COLO829 (cell line): ENCODE measurements around the gene NCOA5.

Experiments used
- DNase-seq: peaks from one replicate; pipeline ENCODE4 v3.0.0; 2012; ENCODE audit warnings: low spot score

Gene NCOA5

GRCh38 chr20:46040902-46041535, 48.7 kb downstream of the NCOA5 start:
- peak; percentile 42 for DNase-seq

GRCh38 chr20:46037036-46037435, 52.7 kb downstream of the NCOA5 start:
- no peak for DNase-seq

- DNase-seq = no peak
Measured at GRCh38 chr20:46036370-46036769, 53.4 kb downstream of the NCOA5 start.

- no peak for DNase-seq
Measured at GRCh38 chr20:46035713-46036112, 54.0 kb downstream of the NCOA5 start.

- DNase-seq = no peak
Measured at GRCh38 chr20:46035253-46035652, 54.5 kb downstream of the NCOA5 start.

- DNase-seq = no peak
Measured at GRCh38 chr20:46034039-46034438, 55.7 kb downstream of the NCOA5 start.

GRCh38 chr20:46031701-46032254, 58.0 kb downstream of the NCOA5 start:
- DNase-seq = no peak

- no peak for DNase-seq
Measured at GRCh38 chr20:46031014-46031569, 58.7 kb downstream of the NCOA5 start.

GRCh38 chr20:46030284-46031013, 59.3 kb downstream of the NCOA5 start:
- no peak for DNase-seq

GRCh38 chr20:46028772-46029371, 60.9 kb downstream of the NCOA5 start, which contains the start of gene SLC12A5:
Gene SLC12A5, plus strand, starts transcription at chr20:46029215. Its CDS starts 130 bp downstream, at chr20:46029345.
- no peak for DNase-seq

- no peak for DNase-seq
Measured at GRCh38 chr20:46028110-46028509, 61.7 kb downstream of the NCOA5 start.

- DNase-seq = peak; percentile 66
Measured at GRCh38 chr20:46027245-46027853, 62.4 kb downstream of the NCOA5 start.

GRCh38 chr20:46025376-46025783, 64.4 kb downstream of the NCOA5 start:
- no peak for DNase-seq

GRCh38 chr20:46023999-46024398, 65.8 kb downstream of the NCOA5 start:
- no peak for DNase-seq

- no peak for DNase-seq
Measured at GRCh38 chr20:46023148-46023484, 66.6 kb downstream of the NCOA5 start.

- DNase-seq = peak; percentile 53
Measured at GRCh38 chr20:46022411-46023147, 67.2 kb downstream of the NCOA5 start.

- peak; percentile 53 for DNase-seq
Measured at GRCh38 chr20:46021361-46022359, 68.1 kb downstream of the NCOA5 start.

- no peak for DNase-seq
Measured at GRCh38 chr20:46020555-46020954, 69.2 kb downstream of the NCOA5 start.

- DNase-seq = no peak
Measured at GRCh38 chr20:46018611-46019010, 71.2 kb downstream of the NCOA5 start.

- DNase-seq = no peak
Measured at GRCh38 chr20:46018112-46018511, 71.7 kb downstream of the NCOA5 start.
